Dedifferentiated amniotic fluid mesenchymal stem cell (primary cell): ENCODE results near the gene KANSL3.

Experiments used
- DNase-seq: peaks from one replicate; pipeline ENCODE4 v3.0.0-alpha.2; 2016; ENCODE audit errors: extremely low spot score

Gene KANSL3

DNA sequence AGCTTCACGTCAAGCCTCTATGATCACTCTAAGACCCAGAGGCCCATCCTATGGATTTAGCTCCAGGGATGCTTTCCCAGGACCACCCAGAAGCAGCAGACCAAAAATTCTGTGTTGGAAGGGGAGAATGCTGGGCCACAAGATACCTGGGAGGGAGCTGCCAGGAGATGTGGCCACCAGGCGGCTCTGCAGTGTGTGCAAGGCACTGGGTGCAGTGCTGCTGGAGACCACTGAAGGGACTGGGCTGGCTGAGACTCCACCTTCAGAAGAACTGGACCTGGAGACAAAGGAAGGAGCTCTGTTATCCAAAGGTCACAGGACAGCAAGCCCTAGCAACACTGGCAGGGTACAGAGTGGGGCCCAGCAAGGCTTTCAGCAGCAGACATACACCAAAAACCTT lies 34.0 kb downstream of the KANSL3 start:
- no peak for DNase-seq

DNA sequence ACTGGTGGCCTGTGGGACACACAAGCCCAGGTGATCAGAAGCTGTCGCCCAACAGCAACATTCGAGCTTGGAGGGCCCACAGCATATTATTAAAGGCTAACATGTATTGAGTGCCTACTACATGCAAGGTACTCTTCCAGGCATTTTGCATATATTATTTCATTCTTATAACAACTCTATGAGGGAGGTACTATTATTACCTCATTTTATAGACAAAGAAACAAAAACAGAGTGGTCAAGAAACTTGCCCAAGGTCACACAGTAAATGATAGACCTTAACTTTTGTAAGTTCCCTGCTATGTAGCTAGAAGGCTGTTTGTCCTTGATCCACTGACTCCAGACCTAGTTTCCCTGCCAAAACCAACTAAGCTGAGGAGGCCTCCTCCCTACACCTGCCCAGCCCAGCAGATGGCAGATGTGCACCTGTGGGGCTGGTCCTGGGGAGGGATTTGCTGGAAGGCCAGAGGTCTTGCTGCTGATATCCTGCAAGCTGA lies 35.7 kb downstream of the KANSL3 start:
- no peak for DNase-seq

DNA sequence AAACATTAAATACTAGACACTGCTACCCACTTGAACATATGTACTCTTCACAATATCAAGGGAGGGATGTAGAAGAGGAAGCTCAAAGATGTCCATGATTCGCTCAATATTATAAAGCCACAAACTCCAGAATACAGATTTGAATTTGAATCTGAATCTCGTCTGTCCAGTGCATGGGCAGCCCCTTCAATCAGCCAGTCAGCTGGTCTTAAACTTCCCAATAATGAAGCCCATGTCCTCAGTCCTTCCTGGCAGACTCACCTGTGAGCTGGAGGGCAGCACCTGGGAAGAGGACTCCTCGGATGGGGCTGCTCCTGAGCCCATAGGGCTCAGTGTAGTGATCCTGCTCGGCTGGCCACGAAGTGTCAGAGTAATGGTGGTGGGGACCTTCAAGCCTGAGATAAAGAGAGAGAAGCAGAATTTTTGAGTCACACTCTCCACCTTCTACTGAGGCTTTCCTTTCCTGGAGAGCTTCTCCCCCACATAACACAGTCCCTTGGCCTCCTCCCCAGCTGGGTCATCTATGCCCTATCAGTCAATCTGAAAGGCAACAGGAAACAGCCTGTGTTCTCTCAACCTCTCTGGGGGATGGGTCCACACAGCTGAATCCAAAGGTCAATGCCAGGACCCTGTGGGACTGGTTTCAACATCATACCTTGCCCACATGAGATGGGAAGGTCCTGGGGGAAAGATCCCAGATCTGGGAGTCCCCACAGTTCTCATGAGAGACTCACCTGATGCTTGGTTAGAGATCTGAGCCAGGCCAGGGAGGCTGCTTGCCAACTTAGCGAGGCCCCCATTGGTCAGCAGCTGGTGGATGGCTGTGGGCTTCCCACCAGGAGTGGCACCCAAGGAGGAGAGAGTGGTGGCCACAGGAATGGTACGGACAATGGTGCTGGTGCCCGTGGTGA lies 36.5 kb downstream of the KANSL3 start:
- no peak for DNase-seq

DNA sequence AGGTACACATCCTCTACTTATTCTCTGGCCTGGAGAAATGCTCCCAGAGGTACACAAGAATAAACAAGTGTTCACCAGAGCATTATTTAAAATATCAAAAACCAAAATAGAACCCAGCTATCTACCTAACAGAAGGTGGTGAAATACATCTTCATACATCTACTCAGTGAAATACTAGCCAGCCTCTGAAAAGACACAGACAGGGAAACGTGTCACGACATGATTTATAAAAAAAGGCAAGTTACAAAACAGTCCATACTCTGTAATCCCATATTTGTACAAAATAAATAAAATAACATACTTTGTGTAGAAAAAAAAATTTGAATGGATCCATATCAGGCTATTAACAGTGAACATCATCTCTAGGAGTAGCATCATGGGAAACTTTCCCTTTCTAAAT lies 38.2 kb downstream of the KANSL3 start:
- DNase-seq, result no peak

DNA sequence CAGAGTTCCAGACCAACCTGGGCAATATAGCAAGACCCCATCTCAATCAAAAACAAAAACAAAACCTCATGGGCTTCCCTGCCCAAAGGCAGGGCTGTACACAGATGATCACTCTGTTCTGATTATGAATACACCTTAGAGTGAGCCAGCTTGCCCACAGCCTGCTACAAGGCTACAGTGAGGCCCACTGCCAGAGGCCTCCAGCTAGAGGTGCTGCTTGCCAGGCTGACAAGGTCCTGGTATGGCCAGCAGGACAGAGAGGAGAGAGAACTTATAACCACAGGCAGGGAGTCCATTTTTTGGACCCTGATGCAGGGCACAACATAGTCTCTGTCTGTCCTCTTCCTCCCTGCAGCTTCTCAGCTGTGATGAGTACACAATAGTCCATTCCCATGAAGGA lies 41.5 kb downstream of the KANSL3 start:
- DNase-seq, result no peak

DNA sequence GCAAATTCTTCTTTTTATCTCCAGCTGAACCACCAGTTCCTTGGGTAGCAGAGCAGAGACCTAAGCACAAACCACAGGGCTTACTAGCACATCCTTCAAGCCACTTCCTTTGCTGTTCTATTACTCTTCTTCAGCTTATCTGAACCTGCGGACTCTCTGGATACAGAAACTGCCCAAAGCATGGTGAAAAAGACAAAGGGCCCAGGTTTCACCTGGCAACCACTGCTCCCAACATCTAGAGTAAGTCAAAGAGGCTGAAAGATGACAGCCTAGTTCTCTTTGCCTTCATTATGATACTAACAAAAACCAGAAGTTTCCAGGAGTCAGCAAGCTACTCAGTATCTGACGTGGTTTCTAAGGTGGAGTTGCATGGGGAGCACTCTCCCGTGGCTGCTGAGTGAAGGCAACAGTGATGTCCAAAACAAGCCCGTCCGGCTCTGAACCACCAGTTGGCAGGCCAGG lies 43.4 kb downstream of the KANSL3 start:
- DNase-seq, result no peak

DNA sequence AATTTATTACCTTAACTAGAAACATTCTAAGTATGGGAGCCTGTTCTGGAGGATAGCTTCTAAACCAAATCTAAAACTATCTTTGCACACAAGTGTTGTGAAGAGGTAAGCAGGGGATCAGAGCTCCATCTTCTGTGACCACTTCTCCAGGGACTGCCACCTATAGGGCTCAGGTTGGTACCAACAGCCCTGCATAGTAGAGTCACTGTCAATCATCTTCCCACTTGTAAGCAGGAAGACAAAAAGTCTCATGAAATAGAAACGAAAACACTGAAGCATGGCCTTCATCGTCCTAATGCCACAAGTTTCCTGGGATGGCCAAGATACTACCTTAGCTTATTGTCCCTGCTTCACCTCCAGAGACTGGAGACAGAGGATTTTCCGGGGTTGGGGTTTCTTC lies 43.8 kb downstream of the KANSL3 start:
- DNase-seq, result no peak

DNA sequence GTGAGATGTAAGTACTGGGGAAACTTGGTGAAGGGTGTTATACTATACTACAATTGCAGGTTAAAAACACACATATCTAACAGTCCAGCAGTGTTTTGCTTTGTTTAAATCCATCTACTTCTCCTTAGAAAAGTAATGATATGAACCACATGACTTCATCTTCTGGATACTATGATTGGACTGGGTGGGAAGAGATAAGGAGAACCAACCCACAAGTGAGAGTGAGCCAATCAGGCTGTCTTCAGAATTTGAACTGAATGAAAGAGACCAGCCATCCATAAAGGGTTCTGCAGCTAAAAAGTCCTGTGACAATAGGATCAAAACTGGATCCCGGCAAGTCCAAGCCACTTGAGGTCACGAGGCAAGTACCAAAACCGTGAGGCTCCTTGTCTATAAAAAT lies 46.6 kb downstream of the KANSL3 start:
- no peak for DNase-seq

DNA sequence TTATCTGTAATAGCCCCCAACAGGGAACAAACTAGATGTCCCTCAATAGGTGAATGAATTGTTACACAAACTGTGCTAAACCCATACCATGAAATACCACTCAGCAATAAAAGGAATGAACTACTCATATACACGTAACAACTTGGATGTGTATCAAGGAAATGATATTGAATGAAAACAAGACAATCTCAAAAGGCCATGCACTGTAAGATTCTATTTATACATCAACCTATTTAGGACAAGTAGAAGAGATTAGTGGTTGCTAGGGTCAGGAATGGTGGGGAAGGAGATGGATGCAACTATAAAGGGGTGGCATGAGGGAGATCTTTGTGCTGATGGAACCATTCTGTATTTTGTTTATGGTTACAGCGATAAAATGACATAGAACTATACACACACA lies 47.1 kb downstream of the KANSL3 start:
- no peak for DNase-seq

DNA sequence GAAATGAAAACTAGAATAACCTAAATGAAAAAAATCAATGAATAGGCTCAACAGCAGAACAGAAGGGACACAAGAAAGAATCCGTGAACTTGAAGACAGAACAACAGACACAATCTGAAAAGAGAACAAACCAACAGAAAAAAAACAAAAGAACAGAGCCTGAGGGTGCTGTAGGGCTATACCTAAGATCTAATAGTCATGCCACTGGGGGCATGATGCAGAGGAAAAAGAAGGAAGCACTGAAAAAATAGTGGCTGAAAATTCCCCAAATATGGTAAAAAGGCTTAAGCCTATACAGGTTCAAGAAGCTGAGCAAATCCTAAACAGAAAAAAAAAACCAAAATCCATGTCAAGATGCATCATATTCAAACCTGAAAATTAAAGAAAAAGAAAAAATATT lies 50.3 kb downstream of the KANSL3 start:
- no peak for DNase-seq

DNA sequence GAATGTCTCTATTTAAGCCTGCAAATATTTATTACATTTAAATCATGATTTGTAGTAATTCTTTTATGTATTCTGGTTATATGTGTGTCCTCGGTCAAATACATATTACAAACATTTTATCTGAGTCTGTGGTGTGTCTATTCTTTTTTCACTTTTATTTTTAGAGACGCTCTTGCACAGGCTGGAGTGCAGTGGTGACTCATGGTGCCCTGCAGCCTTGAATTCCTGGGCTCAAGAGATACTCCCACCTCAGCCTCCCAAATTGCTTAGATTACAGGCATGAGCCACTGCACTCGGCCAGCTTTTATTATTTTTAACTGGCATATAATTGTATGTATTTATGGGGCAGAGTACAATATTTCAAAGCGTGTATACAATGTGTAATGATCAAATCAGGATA lies 54.1 kb downstream of the KANSL3 start:
- no peak for DNase-seq

DNA sequence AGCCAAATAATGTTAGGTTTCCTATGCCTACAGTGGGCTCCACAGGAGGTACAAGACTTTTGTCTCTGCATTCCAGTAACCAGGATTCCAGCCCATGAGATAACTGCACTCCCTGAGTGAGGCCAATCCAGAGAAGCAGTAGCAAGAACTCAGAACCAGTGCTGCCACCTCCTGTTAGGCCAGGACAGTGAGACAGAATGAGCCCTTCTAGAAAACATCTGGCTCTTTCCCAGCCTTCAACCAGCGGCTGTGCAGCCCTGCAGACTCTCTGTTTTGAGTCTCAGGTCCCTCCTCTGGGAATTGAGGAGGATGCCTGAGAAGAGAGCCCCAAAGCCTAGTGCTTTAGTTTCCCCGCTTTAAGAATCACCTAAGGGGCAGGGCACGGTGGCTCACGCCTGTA lies 57.3 kb downstream of the KANSL3 start:
- DNase-seq, result no peak

DNA sequence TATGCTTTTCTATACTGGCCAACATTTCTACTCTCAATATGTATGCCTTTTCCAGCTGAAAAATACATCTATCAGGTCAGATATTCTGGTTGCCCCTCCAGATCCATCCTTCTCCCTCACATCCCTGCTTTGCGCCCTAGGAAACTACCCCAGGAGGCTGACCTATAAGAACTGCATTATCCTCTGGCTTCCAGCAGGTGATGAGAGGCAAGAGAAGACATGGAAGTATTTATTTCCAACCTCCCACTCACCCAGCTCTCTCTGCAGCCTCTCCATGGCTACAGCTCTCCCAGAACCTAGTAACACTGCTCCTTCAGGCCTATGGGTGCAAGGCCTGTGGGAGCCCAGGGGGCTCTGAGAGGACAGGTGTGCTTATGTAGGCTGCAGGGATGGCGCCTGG lies 58.7 kb downstream of the KANSL3 start:
- DNase-seq, result no peak

DNA sequence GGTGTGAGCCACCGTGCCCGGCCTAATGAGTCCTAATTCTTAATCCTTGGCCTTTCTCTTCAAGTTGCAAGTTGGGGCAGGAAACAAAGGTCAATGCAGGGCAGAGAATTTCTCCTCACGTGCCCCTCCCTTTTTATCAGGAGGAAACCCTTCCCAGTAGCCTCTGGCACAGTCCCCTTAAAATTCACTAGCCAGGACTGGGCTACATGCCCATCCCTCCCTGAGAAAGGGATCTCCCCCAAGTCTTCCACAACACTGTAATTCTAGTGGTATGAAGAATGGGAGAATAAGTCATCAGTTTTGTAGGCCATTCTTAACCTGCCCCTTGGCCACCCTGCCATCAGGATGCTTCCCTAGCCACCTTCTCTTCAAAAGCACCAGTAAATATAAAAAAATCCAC lies 59.4 kb downstream of the KANSL3 start:
- DNase-seq, result no peak

DNA sequence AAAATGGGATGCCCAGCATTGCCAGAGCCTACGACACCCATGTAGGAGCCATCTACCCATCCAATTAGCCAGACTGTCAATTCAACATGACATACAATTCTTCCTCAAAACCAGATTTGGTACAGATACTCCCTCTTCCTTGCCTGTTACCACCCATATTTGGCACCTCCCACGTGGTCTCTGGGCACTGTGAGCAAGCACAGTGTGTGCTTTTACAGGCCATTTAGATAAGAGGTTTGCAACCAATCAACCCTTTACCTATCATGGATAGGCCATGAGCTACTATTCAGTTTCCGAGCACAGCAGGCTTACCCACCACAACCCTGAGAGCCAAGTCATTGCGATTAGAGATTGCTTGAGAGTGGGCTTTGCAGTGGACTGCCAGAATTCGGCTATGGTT lies 60.6 kb downstream of the KANSL3 start:
- no peak for DNase-seq

DNA sequence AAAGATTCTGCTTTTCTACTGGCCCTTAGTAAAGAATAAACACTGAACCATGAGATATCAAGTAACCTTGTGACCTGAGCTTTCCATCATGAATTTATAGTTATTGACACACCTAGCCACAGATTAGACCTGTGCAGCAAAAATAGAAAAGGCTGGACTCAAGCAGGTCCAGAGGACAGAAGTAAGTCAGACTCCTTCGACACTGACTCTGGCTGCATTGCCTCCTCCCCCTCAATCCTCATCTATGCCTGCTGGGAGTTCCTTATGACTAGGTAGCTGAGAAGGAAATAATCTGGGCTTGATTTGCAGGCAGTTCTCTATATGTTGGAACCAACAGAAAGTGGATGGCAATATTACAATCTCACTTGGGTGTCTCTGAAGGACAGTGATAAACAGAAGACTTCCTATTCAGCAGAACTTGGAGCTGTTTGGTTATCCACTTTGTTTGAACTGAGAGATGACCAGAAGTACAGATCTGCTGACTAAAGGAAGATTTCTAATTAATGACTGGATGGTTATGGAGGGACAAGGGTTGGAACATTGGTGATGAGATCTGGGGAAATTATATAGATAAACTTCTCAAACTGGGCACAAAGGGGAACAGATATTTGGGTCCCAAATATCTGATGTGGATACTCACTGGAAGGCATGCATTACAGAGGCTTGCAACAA lies 62.2 kb downstream of the KANSL3 start:
- no peak for DNase-seq

DNA sequence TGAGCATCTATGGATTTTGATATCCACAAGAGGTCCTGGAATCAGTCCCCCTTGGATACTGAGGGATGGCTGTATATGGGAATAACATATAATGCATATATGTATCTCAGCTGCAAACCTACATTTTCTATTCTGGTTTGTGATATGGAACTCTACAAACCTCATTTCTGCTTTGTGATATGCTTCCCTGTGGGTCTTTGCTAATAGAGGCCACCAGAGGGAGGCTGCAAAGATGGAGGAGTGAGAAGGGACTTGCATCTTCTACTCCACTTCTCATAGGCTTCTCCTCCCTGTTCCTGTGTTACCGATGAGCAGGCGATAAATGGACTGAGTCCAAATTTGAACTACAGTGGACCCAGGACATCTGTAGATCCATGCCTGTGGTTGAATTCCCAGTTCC lies 63.7 kb downstream of the KANSL3 start:
- DNase-seq, result no peak

DNA sequence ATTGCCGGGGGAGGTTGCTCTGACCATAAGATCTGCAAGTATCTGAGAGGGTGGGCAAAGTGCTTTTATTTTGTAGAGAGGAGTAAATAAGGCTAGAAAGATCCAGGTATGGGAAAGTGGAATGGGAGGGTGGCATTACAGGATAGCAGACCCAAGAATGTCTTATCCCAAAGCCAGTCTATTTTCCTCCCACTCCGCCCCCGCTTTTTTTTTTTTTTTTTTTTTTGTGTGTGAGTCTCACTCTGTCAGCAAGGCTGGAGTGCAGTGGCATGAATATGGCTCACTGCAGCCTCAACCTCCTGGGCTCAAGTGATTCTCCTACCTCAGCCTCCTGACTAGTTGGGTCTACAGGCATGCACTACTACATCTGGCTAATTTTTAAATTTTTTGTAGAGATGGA lies 70.0 kb downstream of the KANSL3 start:
- no peak for DNase-seq

DNA sequence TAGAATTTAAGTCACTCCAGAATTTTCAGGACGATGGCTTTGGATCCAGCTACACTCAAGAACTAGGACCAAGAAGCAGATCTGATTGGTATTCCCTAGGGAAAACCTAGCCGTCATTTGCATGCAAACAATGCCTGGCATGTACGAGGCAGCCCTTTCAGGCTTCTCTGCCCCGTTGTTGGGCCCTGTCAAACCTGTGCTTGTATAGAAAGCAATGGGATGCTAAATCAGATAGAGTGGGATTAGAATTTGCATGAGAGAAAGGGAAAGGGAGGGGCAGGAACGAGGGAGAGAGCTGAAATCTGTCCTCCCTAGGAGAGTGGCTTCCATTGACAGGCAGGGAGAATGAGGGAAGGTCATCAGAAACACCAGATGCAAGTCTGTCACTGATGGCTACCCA lies 73.0 kb downstream of the KANSL3 start:
- no peak for DNase-seq

DNA sequence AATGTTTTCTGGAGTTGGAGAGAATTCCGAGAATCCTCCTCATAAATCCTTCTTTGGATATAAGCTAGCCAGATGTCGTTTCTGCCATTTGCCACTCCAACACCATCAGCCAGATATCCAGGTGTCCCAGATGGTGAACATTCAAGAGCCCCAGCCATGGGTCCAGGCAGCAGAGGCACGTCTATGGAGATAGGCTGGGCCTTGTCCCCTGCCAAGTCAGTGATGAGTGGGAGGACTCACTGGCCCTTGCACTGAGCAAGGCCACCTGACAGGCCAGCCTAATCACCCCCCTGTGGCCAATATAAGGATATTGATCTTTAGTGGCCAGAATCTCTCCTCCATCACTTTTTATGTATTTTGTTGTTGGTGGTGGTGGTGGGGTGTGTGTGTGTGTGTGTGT lies 73.5 kb downstream of the KANSL3 start:
- no peak for DNase-seq

DNA sequence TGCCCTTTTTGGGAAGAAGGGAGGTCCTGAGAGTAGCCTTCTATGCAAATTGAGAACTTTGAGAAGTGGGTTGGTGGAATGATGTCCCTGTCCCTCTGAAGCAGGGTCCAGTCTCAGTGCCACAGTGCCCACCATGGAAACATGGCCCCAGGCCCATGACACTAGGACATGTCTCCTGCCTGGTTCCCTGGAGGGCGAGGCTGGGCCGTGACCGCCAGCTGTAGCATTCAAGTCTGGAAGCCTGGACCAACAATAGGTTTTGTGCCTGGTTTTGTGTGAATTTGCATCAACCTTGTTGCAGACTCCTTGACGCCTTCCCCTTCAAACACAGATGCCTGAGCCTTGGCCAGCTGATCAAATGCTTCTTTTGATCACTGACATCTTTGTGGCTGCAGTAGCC lies 74.1 kb downstream of the KANSL3 start:
- no peak for DNase-seq

DNA sequence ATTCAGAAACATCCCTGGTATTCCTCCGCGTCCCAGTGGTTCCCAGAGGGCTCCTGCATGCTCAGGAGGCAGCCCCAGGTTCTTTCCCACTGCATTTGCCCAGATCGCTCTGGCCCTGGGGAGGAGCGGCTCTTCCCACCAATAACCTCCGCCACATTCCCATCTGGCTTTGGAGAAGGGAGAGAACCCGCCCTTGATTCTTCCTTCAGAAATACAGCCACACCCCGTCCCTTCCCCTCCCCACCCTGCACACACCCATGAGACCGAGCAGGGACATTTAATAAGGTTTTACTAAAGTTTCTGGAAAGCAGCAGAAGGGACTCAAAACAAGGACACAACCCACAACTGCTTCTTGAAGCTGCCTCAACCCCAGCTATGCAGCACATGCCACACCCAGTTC lies 79.6 kb downstream of the KANSL3 start:
- DNase-seq, result no peak

DNA sequence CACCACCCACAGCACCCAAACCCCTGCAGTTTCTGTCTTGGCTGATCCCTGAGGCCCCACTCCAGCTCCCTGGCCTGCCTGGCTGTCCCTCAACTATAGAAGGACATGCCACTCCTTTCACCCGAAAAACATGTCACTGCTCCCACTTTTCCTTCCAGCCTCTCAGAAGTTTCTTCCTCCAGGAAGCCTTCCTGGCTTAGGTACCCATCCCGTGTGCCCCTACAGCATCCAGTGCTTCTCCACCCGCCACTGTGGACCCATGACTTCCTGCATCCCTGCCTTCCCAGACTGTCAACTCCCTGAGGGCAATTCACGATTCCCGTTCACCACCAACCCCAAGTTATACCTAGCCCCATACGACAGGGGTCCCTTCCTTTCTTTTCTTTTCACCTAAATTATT lies 80.1 kb downstream of the KANSL3 start:
- DNase-seq, result no peak
